OCI-LY7 (cell line): ENCODE measurements around the gene ACVR1B.

Experiments
- CTCF ChIP-seq: fragments of 200-600 bp; sonication (generic); conservative IDR thresholded peaks from 2 replicates; pipeline ENCODE4 v1.5.1; 2014; ENCODE audit warnings: mild to moderate bottlenecking, antibody characterized with exemption, low read length, moderate library complexity, mixed read lengths
- EZH2phosphoT487 ChIP-seq: fragments of 200-600 bp; sonication (generic); IDR thresholded peaks from 2 replicates; pipeline ENCODE4 v1.6.1; 2018; ENCODE audit warnings: low read depth, borderline replicate concordance, mild to moderate bottlenecking, mixed run types, antibody characterized with exemption, low read length, moderate library complexity, mixed read lengths

GRCh38 chr12:51954561-51955361 lies 3.3 kb downstream of the ACVR1B start:
- TF ChIP-seq CTCF (no peak), EZH2phosphoT487 (no peak)
